ENCODE measurements around the gene SPATA31D4.

The SPATA31D4 gene

DNA sequence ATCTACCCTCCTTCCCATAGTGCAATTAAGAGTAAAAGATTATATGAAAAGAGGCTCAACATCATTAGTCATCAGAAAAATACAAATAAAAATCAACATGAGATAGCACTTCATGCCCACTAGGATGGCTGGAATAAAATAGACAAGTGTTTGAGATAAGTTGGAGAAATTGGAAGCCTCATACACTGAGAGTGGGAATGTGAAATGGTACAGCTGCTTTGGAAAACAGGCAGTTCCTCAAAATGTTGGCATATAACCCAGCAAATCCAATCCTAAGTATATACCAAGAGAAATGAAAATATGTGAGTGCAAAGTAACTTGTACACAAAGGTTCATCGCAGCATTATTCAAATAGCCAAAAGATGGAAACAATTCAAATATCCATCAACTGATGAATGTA, 24.9 kb downstream of the SPATA31D4 start:
- no peak for DNase-seq
- Histone ChIP-seq H3K9me3 (ENCODE audit: control insufficient read depth, low read length) (no peaks in the 10 kb centered on the region), H3K4me1 (ENCODE audit: control insufficient read depth, insufficient read depth, low read length, poor library complexity, severe bottlenecking) (no peaks in the 10 kb centered on the region), H3K27ac (ENCODE audit: insufficient read depth, low read length, poor library complexity, severe bottlenecking) (no peak overlapping the region), H3K36me3 (ENCODE audit: control insufficient read depth, insufficient read depth, low read length) (no peaks in the 10 kb centered on the region), H3K4me3 (ENCODE audit: insufficient read depth, low read depth, low read length, poor library complexity, severe bottlenecking) (no peak overlapping the region), H3K27me3 (replicated peaks; ENCODE audit: control insufficient read depth, insufficient read depth, low read length, poor library complexity, severe bottlenecking) (no peaks in the 10 kb centered on the region)

DNA sequence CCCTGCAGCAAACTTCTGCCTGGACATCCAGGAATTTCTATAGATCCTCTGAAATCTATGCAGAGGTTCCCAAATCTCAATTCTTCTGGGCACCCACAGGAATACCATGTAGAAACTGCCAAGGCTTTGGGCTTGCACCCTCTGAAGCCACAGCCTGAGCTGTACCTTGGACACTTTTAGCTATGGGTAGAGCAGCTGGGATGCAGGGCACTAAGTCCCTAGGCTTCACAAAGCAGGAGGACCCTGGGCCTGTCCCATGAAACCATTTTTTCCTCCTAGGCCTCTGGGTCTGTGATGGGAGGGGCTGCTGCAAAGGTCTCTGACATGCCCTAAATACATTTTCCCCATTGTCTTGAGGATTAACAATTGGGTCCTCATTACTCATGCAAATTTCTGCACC, 27.4 kb downstream of the SPATA31D4 start:
- Histone ChIP-seq H3K4me3 (ENCODE audit: insufficient read depth, low read depth, low read length, poor library complexity, severe bottlenecking) (no peak overlapping the region), H3K4me1 (ENCODE audit: control insufficient read depth, insufficient read depth, low read length, poor library complexity, severe bottlenecking) (no peaks in the 10 kb centered on the region)

DNA sequence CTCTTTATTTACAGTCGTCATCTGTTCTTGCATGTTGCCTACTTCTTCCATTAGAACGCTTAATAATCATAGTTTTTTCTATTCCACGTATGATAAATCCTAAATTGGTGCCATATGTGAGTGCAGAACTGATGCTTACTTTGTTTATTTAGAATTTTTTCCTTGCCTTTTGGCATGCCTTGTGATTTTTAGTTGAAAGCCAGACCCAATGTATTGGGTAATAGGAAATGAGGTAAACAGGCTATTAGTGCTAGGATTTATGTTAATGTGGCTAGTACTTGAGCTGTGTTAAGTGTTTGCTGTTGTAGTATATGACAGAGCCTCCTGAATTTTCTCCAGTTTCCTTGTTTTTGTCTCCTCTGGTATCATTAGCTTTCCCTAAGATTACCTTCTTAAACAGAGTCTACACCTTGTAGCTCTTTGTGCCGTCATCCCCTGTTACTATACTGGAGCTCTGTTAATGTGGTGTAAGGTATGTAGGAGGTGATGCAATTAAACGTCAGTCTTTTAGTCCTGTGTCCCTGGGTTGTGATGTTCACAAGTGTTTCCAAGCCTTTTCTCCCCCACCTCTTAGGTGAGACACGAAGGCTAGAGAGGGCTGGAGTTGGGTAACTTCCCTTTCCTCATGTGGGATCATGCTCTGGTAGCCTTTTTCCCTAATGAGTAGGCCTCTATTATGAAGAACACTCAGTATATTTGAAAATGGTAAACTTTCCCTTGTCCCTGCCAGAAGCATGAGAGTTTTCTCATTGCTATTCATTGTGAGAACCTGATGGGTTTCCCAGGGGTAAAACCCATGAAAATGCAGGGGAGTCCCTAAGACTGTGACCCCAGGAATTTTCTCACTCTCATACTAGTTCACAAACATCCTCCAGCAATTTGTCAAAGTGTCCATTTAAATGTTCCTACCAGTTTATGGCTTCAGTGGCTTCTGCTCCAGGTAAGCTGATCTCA, 36.3 kb downstream of the SPATA31D4 start:
- H3K36me3 ChIP-seq (ENCODE audit: control insufficient read depth, insufficient read depth, low read length): no peaks in the 10 kb centered on the region
- H3K4me3 ChIP-seq (ENCODE audit: insufficient read depth, low read depth, low read length, poor library complexity, severe bottlenecking): no peak overlapping the region
- no peaks in the 10 kb centered on the region for H3K9me3 ChIP-seq (ENCODE audit: control insufficient read depth, low read length)
- no peaks in the 10 kb centered on the region for H3K4me1 ChIP-seq (ENCODE audit: control insufficient read depth, insufficient read depth, low read length, poor library complexity, severe bottlenecking)
- DNase-seq: no peak
- no peak overlapping the region for H3K27ac ChIP-seq (ENCODE audit: insufficient read depth, low read length, poor library complexity, severe bottlenecking)
- H3K27me3 ChIP-seq (replicated peaks; ENCODE audit: control insufficient read depth, insufficient read depth, low read length, poor library complexity, severe bottlenecking): no peaks in the 10 kb centered on the region

More for the DNA sequence above, 27.4 kb downstream of the SPATA31D4 start:
- no peak for DNase-seq
- Histone ChIP-seq H3K9me3 (ENCODE audit: control insufficient read depth, low read length) (no peaks in the 10 kb centered on the region), H3K27ac (ENCODE audit: insufficient read depth, low read length, poor library complexity, severe bottlenecking) (no peak overlapping the region), H3K27me3 (replicated peaks; ENCODE audit: control insufficient read depth, insufficient read depth, low read length, poor library complexity, severe bottlenecking) (no peaks in the 10 kb centered on the region), H3K36me3 (ENCODE audit: control insufficient read depth, insufficient read depth, low read length) (no peaks in the 10 kb centered on the region)

DNA sequence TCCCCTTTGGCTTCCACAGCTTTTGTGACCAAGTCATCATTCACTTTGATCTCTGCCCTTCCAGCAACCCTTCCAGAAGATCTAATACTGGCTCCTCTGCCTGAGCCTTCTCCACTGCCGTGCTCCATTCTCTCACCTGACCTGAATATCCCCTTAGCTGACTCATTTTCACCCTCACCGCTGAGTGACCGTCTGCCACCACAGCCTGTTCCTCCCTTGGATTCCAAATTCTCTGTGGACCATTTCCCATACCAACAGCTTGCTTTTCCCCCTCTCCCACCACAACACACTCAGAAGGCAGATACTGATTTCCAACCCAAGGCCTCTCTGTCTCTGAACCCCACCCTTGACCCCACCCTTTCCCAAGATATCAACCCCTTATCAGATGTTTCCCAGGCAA, 39.8 kb downstream of the SPATA31D4 start:
- Histone ChIP-seq H3K4me1 (ENCODE audit: control insufficient read depth, insufficient read depth, low read length, poor library complexity, severe bottlenecking) (no peaks in the 10 kb centered on the region), H3K27me3 (replicated peaks; ENCODE audit: control insufficient read depth, insufficient read depth, low read length, poor library complexity, severe bottlenecking) (no peaks in the 10 kb centered on the region), H3K9me3 (ENCODE audit: control insufficient read depth, low read length) (no peaks in the 10 kb centered on the region), H3K4me3 (ENCODE audit: insufficient read depth, low read depth, low read length, poor library complexity, severe bottlenecking) (no peak overlapping the region), H3K36me3 (ENCODE audit: control insufficient read depth, insufficient read depth, low read length) (no peaks in the 10 kb centered on the region), H3K27ac (ENCODE audit: insufficient read depth, low read length, poor library complexity, severe bottlenecking) (no peak overlapping the region)
- no peak for DNase-seq

DNA sequence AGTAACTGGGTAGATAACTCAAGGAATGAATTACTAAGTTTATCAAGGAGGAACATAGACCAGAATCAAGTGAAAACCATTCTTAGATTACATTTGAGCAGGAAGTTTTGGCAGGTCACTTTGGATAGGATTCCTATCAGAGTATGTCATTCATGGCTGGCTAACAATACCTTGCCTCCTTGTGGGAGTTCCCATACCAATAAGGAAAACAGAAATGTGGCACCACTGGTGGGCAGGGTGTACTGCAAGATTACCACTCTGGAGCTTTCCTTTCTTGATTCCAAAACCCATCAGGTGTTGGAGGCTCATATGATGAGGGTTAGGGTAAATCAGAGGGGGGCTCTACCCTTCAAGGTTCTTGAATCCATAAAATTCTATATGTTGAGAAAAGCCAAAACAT, 41.7 kb downstream of the SPATA31D4 start:
- H3K36me3 ChIP-seq (ENCODE audit: control insufficient read depth, insufficient read depth, low read length): no peaks in the 10 kb centered on the region
- H3K27ac ChIP-seq (ENCODE audit: insufficient read depth, low read length, poor library complexity, severe bottlenecking): no peak overlapping the region
- H3K9me3 ChIP-seq (ENCODE audit: control insufficient read depth, low read length): peaks cover 3% of the 10 kb centered on the region
- no peak for DNase-seq
- no peak overlapping the region for H3K4me3 ChIP-seq (ENCODE audit: insufficient read depth, low read depth, low read length, poor library complexity, severe bottlenecking)
- no peaks in the 10 kb centered on the region for H3K4me1 ChIP-seq (ENCODE audit: control insufficient read depth, insufficient read depth, low read length, poor library complexity, severe bottlenecking)
- no peaks in the 10 kb centered on the region for H3K27me3 ChIP-seq (replicated peaks; ENCODE audit: control insufficient read depth, insufficient read depth, low read length, poor library complexity, severe bottlenecking)

DNA sequence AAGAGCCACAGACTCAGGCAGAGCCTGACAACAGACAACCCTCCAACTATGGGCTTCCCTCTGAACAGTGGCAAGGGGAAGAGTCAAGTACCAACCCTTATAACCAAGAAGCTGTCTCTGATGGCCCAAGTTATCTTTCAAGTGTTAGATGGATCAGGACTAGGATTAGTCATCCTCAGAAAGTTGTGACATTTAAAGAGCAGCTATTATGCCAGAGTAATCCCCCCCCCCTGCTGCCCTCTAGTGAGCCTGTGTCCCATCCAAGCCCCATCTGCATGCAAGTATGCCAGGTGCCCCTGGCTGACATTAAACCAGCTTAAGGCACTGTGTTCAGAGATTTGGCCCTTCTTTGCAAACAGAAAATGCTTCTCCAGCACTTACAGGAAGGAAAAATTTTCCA, 43.5 kb downstream of the SPATA31D4 start:
- H3K9me3 ChIP-seq (ENCODE audit: control insufficient read depth, low read length): peaks cover 3% of the 10 kb centered on the region
- no peaks in the 10 kb centered on the region for H3K36me3 ChIP-seq (ENCODE audit: control insufficient read depth, insufficient read depth, low read length)
- H3K27me3 ChIP-seq (replicated peaks; ENCODE audit: control insufficient read depth, insufficient read depth, low read length, poor library complexity, severe bottlenecking): no peaks in the 10 kb centered on the region
- H3K4me3 ChIP-seq (ENCODE audit: insufficient read depth, low read depth, low read length, poor library complexity, severe bottlenecking): no peak overlapping the region
- no peaks in the 10 kb centered on the region for H3K4me1 ChIP-seq (ENCODE audit: control insufficient read depth, insufficient read depth, low read length, poor library complexity, severe bottlenecking)
- no peak for DNase-seq
- H3K27ac ChIP-seq (ENCODE audit: insufficient read depth, low read length, poor library complexity, severe bottlenecking): no peak overlapping the region

DNA sequence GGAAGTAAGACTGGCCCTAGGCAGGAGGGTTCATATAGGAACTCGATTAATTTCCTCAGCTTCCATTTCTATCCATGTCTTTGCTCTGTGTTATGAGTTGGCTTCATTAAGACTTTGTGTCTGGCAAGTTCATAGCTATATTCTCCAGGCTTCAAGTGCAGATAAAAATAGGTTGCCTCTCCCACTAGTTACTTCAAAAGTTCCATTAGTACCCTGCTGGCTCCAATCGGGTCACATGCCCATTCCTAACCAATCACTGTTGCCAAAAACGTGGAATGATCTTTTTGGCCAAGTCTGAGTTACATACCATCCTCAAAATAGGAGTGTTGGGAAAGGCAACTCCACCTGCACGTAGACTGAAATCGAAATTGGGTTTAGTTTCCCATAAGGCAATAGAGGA, 46.5 kb downstream of the SPATA31D4 start:
- no peak for DNase-seq
- H3K4me3 ChIP-seq (ENCODE audit: insufficient read depth, low read depth, low read length, poor library complexity, severe bottlenecking): no peak overlapping the region
- no peaks in the 10 kb centered on the region for H3K4me1 ChIP-seq (ENCODE audit: control insufficient read depth, insufficient read depth, low read length, poor library complexity, severe bottlenecking)
- H3K27ac ChIP-seq (ENCODE audit: insufficient read depth, low read length, poor library complexity, severe bottlenecking): no peak overlapping the region
- no peaks in the 10 kb centered on the region for H3K36me3 ChIP-seq (ENCODE audit: control insufficient read depth, insufficient read depth, low read length)
- H3K27me3 ChIP-seq (replicated peaks; ENCODE audit: control insufficient read depth, insufficient read depth, low read length, poor library complexity, severe bottlenecking): no peaks in the 10 kb centered on the region
- peaks cover 3% of the 10 kb centered on the region for H3K9me3 ChIP-seq (ENCODE audit: control insufficient read depth, low read length)

DNA sequence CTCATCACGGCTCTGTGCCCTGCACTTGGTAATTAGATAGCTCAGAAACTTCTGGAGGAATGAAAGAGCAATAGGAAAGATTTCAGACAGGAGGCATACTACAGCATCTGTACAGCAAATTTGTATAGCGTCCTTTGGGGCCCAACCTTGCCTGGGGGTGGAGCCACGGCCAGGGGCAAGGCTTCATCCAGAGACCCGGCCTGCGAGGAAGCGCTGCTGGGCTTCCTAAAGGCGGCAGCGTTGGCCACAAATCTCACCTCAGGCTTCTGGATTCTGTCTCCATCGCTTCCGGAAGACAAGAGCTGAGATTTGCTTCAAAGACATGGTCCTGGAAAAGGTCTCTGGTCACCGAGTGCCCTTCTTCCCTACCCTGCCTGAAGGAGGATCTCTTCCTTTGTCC, 48.1 kb downstream of the SPATA31D4 start:
- Histone ChIP-seq H3K27ac (ENCODE audit: insufficient read depth, low read length, poor library complexity, severe bottlenecking) (no peak overlapping the region), H3K4me3 (ENCODE audit: insufficient read depth, low read depth, low read length, poor library complexity, severe bottlenecking) (no peak overlapping the region), H3K4me1 (ENCODE audit: control insufficient read depth, insufficient read depth, low read length, poor library complexity, severe bottlenecking) (no peaks in the 10 kb centered on the region), H3K36me3 (ENCODE audit: control insufficient read depth, insufficient read depth, low read length) (no peaks in the 10 kb centered on the region), H3K27me3 (replicated peaks; ENCODE audit: control insufficient read depth, insufficient read depth, low read length, poor library complexity, severe bottlenecking) (no peaks in the 10 kb centered on the region), H3K9me3 (ENCODE audit: control insufficient read depth, low read length) (peaks cover 3% of the 10 kb centered on the region)
- DNase-seq: no peak

DNA sequence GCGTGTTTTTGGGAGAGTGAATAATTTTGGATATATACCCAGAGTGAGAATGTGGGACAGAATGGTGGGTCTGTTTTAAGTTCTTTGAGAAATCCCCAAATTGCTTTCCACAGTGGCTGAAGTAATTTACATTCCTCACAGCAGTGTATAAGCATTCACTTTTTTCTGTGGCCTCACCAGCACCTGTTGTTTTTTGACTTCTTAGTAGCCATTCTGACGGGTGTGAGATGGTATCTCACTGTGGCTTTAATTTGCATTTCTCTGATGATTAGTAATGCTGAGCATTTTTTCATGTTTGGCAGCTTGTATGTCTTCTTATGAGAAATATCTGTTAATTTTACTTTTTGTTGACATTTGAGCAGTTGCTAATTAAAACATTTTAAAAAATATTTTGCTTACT, 51.0 kb downstream of the SPATA31D4 start:
- H3K9me3 ChIP-seq (ENCODE audit: control insufficient read depth, low read length): peaks cover 3% of the 10 kb centered on the region
- no peaks in the 10 kb centered on the region for H3K4me1 ChIP-seq (ENCODE audit: control insufficient read depth, insufficient read depth, low read length, poor library complexity, severe bottlenecking)
- H3K4me3 ChIP-seq (ENCODE audit: insufficient read depth, low read depth, low read length, poor library complexity, severe bottlenecking): no peak overlapping the region
- no peaks in the 10 kb centered on the region for H3K27me3 ChIP-seq (replicated peaks; ENCODE audit: control insufficient read depth, insufficient read depth, low read length, poor library complexity, severe bottlenecking)
- no peaks in the 10 kb centered on the region for H3K36me3 ChIP-seq (ENCODE audit: control insufficient read depth, insufficient read depth, low read length)
- no peak for DNase-seq
- H3K27ac ChIP-seq (ENCODE audit: insufficient read depth, low read length, poor library complexity, severe bottlenecking): no peak overlapping the region

DNA sequence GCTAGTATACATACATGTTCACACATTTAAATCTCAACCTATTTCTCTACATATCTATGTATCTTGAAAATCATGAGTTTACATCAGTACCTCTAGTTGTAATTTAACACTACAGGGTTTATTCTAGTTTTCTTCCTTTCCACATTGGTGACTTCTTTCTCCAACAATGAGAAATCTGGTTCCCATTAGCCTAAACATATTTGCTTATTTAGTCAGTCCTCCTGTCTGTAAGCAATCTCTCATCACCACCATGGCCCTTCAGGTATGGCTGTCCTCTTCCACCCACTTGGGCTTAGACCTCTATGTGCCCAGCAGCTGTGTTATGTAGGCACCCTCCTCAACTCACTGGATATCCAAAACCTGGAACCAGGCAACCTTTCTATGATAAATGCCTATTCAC, 52.3 kb downstream of the SPATA31D4 start:
- DNase-seq: no peak
- Histone ChIP-seq H3K4me1 (ENCODE audit: control insufficient read depth, insufficient read depth, low read length, poor library complexity, severe bottlenecking) (no peaks in the 10 kb centered on the region), H3K4me3 (ENCODE audit: insufficient read depth, low read depth, low read length, poor library complexity, severe bottlenecking) (no peak overlapping the region), H3K36me3 (ENCODE audit: control insufficient read depth, insufficient read depth, low read length) (no peaks in the 10 kb centered on the region), H3K9me3 (ENCODE audit: control insufficient read depth, low read length) (no peaks in the 10 kb centered on the region), H3K27me3 (replicated peaks; ENCODE audit: control insufficient read depth, insufficient read depth, low read length, poor library complexity, severe bottlenecking) (no peaks in the 10 kb centered on the region), H3K27ac (ENCODE audit: insufficient read depth, low read length, poor library complexity, severe bottlenecking) (no peak overlapping the region)
